HEK293 (cell line): ENCODE measurements around the gene MMP15.

Experiments
- SETDB1 ChIP-seq: IDR thresholded peaks from one replicate; pipeline ENCODE4 v1.6.1; 2017; ENCODE audit warnings: mild to moderate bottlenecking, low read length, moderate library complexity, mixed read lengths; ENCODE audit not compliant: insufficient read length
- TCF7L2 ChIP-seq: IDR thresholded peaks from 2 replicates; pipeline ENCODE4 v1.6.1; 2011; ENCODE audit warnings: low read depth, mild to moderate bottlenecking, inconsistent platforms, low read length, moderate library complexity, borderline replicate concordance
- YY1 ChIP-seq: fragments of 450-650 bp; formaldehyde crosslinking; IDR thresholded peaks from 2 replicates; pipeline ENCODE4 v1.5.1; 2018; ENCODE audit warnings: missing biosample characterization, missing genetic modification characterization
- ZNF24 ChIP-seq: fragments of 450-650 bp; formaldehyde crosslinking; IDR thresholded peaks from 2 replicates; pipeline ENCODE4 v1.5.1; 2016; ENCODE audit warnings: missing biosample characterization, missing genetic modification characterization
- ZNF501 ChIP-seq: fragments of 450-650 bp; formaldehyde crosslinking; IDR thresholded peaks from 2 replicates; pipeline ENCODE4 v1.5.1; 2016; ENCODE audit warnings: missing biosample characterization, missing genetic modification characterization
- ZNF510 ChIP-seq: fragments of 450-650 bp; formaldehyde crosslinking; IDR thresholded peaks from 2 replicates; pipeline ENCODE4 v1.5.1; 2018; ENCODE audit warnings: mild to moderate bottlenecking, missing genetic modification characterization, missing biosample characterization; ENCODE audit not compliant: insufficient replicate concordance
- ZNF521 ChIP-seq: fragments of 450-650 bp; formaldehyde crosslinking; IDR thresholded peaks from 2 replicates; pipeline ENCODE4 v1.5.1; 2017; ENCODE audit warnings: missing biosample characterization, mild to moderate bottlenecking, missing genetic modification characterization
- TF ChIP-seq, protein P1 (sequence below): IDR thresholded peaks from 2 replicates; pipeline ENCODE4 v1.6.1; 2011; ENCODE audit warnings: mild to moderate bottlenecking, low read depth, low read length, borderline replicate concordance
- TF ChIP-seq, protein P2 (sequence below): fragments of 450-650 bp; formaldehyde crosslinking; IDR thresholded peaks from 2 replicates; pipeline ENCODE4 v1.5.1; 2016; ENCODE audit warnings: missing biosample characterization, missing genetic modification characterization
- TF ChIP-seq, protein P3 (sequence below): fragments of 450-650 bp; formaldehyde crosslinking; IDR thresholded peaks from 2 replicates; pipeline ENCODE4 v1.5.1; 2017; ENCODE audit warnings: missing biosample characterization, missing genetic modification characterization
- TF ChIP-seq, protein P4 (sequence below): fragments of 450-650 bp; formaldehyde crosslinking; IDR thresholded peaks from 2 replicates; pipeline ENCODE4 v1.5.1; 2016; ENCODE audit warnings: missing biosample characterization, missing genetic modification characterization, low read depth
- TF ChIP-seq, protein P5 (sequence below): fragments of 450-650 bp; formaldehyde crosslinking; IDR thresholded peaks from 2 replicates; pipeline ENCODE4 v1.5.1; 2016; ENCODE audit warnings: missing biosample characterization, missing genetic modification characterization, low read depth

DNA sequence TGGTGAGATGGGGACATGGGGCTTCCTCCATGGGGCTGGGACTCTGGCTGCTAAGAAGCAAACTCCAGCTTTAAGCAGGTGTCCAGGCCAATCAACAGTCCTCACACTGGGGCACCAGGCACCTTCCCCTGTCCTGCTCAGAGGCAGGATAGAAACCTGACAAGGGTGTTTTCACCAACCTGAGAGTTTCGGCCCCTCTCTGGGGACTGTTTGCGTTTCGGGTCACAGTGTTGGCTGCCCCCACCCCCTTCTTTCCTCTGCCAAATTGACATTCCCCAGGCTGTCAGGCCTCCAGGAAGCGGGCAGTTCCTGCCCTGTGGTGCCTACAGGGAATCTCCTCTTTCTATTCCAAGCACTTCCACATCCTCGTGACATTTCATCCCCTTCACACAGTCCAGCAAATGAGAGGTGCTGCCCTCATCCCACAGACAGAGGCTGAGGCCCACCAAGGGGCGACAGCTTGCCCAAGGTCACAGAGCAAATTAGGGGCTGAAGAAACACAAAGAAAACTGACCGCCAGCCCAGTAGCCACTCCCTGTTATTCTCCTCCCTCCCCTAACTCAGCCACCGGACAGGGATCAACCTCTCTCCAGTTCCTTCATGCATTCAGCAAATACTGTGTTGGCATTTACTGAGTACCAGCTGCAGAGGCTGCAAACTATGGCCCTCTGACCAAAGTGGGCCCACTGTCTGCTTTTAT is 38.0 kb downstream of the MMP15 start:
- TF ChIP-seq, protein P1, sequence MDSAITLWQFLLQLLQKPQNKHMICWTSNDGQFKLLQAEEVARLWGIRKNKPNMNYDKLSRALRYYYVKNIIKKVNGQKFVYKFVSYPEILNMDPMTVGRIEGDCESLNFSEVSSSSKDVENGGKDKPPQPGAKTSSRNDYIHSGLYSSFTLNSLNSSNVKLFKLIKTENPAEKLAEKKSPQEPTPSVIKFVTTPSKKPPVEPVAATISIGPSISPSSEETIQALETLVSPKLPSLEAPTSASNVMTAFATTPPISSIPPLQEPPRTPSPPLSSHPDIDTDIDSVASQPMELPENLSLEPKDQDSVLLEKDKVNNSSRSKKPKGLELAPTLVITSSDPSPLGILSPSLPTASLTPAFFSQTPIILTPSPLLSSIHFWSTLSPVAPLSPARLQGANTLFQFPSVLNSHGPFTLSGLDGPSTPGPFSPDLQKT: no peak
- TF ChIP-seq YY1 (no peak), SETDB1 (no peak), ZNF24 (tag by site-specific recombination) (no peak), TCF7L2 (no peak), ZNF501 (tag by site-specific recombination) (no peak), ZNF510 (tag by site-specific recombination) (no peak), ZNF521 (tag by site-specific recombination) (no peak)
- TF ChIP-seq, protein P2, sequence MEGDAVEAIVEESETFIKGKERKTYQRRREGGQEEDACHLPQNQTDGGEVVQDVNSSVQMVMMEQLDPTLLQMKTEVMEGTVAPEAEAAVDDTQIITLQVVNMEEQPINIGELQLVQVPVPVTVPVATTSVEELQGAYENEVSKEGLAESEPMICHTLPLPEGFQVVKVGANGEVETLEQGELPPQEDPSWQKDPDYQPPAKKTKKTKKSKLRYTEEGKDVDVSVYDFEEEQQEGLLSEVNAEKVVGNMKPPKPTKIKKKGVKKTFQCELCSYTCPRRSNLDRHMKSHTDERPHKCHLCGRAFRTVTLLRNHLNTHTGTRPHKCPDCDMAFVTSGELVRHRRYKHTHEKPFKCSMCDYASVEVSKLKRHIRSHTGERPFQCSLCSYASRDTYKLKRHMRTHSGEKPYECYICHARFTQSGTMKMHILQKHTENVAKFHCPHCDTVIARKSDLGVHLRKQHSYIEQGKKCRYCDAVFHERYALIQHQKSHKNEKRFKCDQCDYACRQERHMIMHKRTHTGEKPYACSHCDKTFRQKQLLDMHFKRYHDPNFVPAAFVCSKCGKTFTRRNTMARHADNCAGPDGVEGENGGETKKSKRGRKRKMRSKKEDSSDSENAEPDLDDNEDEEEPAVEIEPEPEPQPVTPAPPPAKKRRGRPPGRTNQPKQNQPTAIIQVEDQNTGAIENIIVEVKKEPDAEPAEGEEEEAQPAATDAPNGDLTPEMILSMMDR (tag by site-specific recombination): no peak
- TF ChIP-seq, protein P3, sequence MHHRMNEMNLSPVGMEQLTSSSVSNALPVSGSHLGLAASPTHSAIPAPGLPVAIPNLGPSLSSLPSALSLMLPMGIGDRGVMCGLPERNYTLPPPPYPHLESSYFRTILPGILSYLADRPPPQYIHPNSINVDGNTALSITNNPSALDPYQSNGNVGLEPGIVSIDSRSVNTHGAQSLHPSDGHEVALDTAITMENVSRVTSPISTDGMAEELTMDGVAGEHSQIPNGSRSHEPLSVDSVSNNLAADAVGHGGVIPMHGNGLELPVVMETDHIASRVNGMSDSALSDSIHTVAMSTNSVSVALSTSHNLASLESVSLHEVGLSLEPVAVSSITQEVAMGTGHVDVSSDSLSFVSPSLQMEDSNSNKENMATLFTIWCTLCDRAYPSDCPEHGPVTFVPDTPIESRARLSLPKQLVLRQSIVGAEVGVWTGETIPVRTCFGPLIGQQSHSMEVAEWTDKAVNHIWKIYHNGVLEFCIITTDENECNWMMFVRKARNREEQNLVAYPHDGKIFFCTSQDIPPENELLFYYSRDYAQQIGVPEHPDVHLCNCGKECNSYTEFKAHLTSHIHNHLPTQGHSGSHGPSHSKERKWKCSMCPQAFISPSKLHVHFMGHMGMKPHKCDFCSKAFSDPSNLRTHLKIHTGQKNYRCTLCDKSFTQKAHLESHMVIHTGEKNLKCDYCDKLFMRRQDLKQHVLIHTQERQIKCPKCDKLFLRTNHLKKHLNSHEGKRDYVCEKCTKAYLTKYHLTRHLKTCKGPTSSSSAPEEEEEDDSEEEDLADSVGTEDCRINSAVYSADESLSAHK (tag by site-specific recombination): no peak
- TF ChIP-seq, protein P4, sequence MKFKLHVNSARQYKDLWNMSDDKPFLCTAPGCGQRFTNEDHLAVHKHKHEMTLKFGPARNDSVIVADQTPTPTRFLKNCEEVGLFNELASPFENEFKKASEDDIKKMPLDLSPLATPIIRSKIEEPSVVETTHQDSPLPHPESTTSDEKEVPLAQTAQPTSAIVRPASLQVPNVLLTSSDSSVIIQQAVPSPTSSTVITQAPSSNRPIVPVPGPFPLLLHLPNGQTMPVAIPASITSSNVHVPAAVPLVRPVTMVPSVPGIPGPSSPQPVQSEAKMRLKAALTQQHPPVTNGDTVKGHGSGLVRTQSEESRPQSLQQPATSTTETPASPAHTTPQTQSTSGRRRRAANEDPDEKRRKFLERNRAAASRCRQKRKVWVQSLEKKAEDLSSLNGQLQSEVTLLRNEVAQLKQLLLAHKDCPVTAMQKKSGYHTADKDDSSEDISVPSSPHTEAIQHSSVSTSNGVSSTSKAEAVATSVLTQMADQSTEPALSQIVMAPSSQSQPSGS (tag by site-specific recombination): no peak
- TF ChIP-seq, protein P5, sequence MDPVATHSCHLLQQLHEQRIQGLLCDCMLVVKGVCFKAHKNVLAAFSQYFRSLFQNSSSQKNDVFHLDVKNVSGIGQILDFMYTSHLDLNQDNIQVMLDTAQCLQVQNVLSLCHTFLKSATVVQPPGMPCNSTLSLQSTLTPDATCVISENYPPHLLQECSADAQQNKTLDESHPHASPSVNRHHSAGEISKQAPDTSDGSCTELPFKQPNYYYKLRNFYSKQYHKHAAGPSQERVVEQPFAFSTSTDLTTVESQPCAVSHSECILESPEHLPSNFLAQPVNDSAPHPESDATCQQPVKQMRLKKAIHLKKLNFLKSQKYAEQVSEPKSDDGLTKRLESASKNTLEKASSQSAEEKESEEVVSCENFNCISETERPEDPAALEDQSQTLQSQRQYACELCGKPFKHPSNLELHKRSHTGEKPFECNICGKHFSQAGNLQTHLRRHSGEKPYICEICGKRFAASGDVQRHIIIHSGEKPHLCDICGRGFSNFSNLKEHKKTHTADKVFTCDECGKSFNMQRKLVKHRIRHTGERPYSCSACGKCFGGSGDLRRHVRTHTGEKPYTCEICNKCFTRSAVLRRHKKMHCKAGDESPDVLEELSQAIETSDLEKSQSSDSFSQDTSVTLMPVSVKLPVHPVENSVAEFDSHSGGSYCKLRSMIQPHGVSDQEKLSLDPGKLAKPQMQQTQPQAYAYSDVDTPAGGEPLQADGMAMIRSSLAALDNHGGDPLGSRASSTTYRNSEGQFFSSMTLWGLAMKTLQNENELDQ (tag by site-specific recombination): no peak
